Heart right ventricle (tissue), 16 donors: ENCODE measurements around the gene ZNF764. TPM values are rescaled to one million over a fixed set of nuclear protein-coding genes. Genes with fewer than 3 reads are reported as not detected.

Source experiments
- ATAC-seq, 8 donors: fragments of 200-7000 bp; cut with Tn5 transposase; one replicate each; pipeline ENCODE4 v1.9.1; 2020; ENCODE audit warnings: mild to moderate bottlenecking in 8 of 8, moderate library complexity in 8 of 8, moderate number of reproducible peaks in 1 of 8
- DNase-seq, 2 donors: peaks; one replicate each; pipeline ENCODE4 v3.0.0-alpha.2; 2020
- H3K27ac ChIP-seq, 10 donors: fragments of 200-600 bp; sonication (generic) in 2 of 10; one replicate each; pipeline versions ENCODE4 v1.5.0 to v1.8.0; 2020 to 2022; ENCODE audit warnings: mild to moderate bottlenecking in 3 of 10
- H3K27me3 ChIP-seq, 7 donors: fragments of 200-600 bp; one replicate each; pipeline ENCODE4 v1.8.0; 2021 to 2022; ENCODE audit warnings: mild to moderate bottlenecking in 2 of 7
- H3K36me3 ChIP-seq, 9 donors: fragments of 200-600 bp; sonication (generic) in 1 of 9; one replicate each; pipeline versions ENCODE4 v1.5.0 to v1.8.0; 2020 to 2022; ENCODE audit warnings: mild to moderate bottlenecking in 2 of 9
- H3K4me1 ChIP-seq, 9 donors: fragments of 200-600 bp; sonication (generic) in 1 of 9; one replicate each; pipeline versions ENCODE4 v1.5.0 to v1.8.0; 2020 to 2022; ENCODE audit warnings: mild to moderate bottlenecking in 4 of 9
- H3K4me3 ChIP-seq, 10 donors: fragments of 200-600 bp; sonication (generic) in 2 of 10; one replicate each; pipeline versions ENCODE4 v1.5.0 to v1.8.0; 2020 to 2022; ENCODE audit warnings: mild to moderate bottlenecking in 7 of 10, moderate library complexity in 2 of 10
- H3K9me3 ChIP-seq, 11 donors: fragments of 200-600 bp in 10 of 11; sonication (generic) in 2 of 11; one replicate each; pipeline versions ENCODE4 v1.5.0 to v1.8.0; 2013 to 2022; ENCODE audit warnings: mild to moderate bottlenecking in 2 of 11, control low read depth in 1 of 11, moderate library complexity in 1 of 11
- WGBS, 2 donors: extraction: QIAGEN DNeasy Blood & Tissue Kit; methylation state at CpG; one replicate each; pipeline ENCODE4 v1.1.7; 2013; ENCODE audit warnings: inconsistent platforms in 1 of 2; 5-methylcytosine and 5-hydroxymethylcytosine counted together
- intact Hi-C, 10 donors: fragments of 100-400 bp; cut with DNase I; formaldehyde crosslinking; loops; one replicate each; pipeline versions ENCODE4 v1.11.1 to v1.14.2; 2022
- polyA plus RNA-seq, 2 donors: library from polyadenylated mRNA; stranded (reverse); fragments of 200-250 nt; gene quantifications; one replicate each; pipeline ENCODE4 v1.2.3, GENCODE V29; 2013
- total RNA-seq, 10 donors: library from RNA; stranded (reverse); fragmentation: NEBNext Ultra II Directional in 3 of 10; extraction: Animal tissue kit (Norgen Biotek cat#: 25700) in 3 of 10; gene quantifications; one replicate each; pipeline versions ENCODE4 v1.2.1 to v1.2.4, GENCODE V29; 2021 to 2023
- TF ChIP-seq, protein P1 (sequence below), 9 donors: fragments of 200-600 bp; sonication (generic) in 2 of 9; IDR thresholded peaks; one replicate each; pipeline versions ENCODE4 v1.5.0 to v1.8.0; 2021 to 2022; ENCODE audit warnings: antibody characterized with exemption in 9 of 9, mild to moderate bottlenecking in 5 of 9, moderate library complexity in 1 of 9
- donor health status: Arrhythmogenic right ventricular cardiomyopathy.
- donor health status: ischemic (EF 13 %, LVEDD 7.1; RV severe dilation, severe dysfunction).
- donor health status: healthy with polysubstance abuse.
- donor health status: DM: no; HTN: yes; CAD: no.
- donor health status: DM: no; HTN: no; CAD: no.
- donor health status: ischemic (EF 25% LVEDD 6.9; RV normal size, moderate dysfunction).
- donor health status: ischemic (EF 25% LVEDD 5.7; RV mildly dilated, moderate dysfunction).
- donor health status: healthy.
- donor health status: DM: yes; HTN: yes; CAD: no.
- donor health status: Ischemic cardiomyopathy.
- donor health status: ischemic (EF 35%, LVEDD 5.7; RV mildly dilated, moderate dysfunction).
- donor health status: nonischemic (EF 11% LVEDD 7.7; RV severe dilation, severe dysfunction).
- donor health status: DM: yes; HTN: yes; CAD: no.
- donor health status: PGD.
- donor health status: ischemic (EF 29% LVEDD 5.4; RV normal size, mild dysfunction).
- donor health status: nonischemic (EF 23%, LVEDD 6.1; RV moderate dilation, normal function).

The ZNF764 gene
- total and polyA plus RNA-seq, 12 donors: 5.6 to 15.3 (median 10.3) TPM

DNA sequence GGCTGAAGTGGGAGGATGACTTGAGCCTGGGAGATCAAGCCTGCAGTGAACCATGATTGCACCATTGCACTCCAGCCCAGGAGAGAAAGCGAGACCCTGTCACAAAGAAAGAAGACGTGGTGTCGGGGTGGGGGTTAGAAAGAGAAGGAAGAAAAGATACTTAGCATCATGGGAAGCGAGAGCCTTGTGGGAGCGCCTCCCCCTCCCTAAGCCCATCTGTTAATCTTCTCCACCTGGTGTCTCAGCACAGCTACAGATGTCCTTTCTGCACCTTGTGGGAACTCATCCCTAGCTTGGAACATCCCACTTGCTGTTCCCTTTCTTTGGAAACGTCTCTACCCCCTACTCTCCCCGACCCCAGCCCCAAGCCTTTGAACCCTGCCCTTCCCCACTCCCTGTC lies 7.4 kb upstream of the ZNF764 start:
- Histone ChIP-seq H3K36me3 (peaks cover 0 to 13% (median 0%) of the 10 kb centered on the region in 9 donors), H3K4me3 (no peak overlapping the region), H3K27ac (no peak overlapping the region), H3K4me1 (peaks cover 5 to 47% (median 17%) of the 10 kb centered on the region in 9 donors), H3K9me3 (no peaks in the 10 kb centered on the region), H3K27me3 (no peaks in the 10 kb centered on the region)
- no peak for ATAC-seq
- TF ChIP-seq, protein P1, sequence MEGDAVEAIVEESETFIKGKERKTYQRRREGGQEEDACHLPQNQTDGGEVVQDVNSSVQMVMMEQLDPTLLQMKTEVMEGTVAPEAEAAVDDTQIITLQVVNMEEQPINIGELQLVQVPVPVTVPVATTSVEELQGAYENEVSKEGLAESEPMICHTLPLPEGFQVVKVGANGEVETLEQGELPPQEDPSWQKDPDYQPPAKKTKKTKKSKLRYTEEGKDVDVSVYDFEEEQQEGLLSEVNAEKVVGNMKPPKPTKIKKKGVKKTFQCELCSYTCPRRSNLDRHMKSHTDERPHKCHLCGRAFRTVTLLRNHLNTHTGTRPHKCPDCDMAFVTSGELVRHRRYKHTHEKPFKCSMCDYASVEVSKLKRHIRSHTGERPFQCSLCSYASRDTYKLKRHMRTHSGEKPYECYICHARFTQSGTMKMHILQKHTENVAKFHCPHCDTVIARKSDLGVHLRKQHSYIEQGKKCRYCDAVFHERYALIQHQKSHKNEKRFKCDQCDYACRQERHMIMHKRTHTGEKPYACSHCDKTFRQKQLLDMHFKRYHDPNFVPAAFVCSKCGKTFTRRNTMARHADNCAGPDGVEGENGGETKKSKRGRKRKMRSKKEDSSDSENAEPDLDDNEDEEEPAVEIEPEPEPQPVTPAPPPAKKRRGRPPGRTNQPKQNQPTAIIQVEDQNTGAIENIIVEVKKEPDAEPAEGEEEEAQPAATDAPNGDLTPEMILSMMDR (IDR thresholded peaks at IDR 0.05): no peak
- no peak for DNase-seq
- WGBS, 2 donors: 68 to 70% methylated on average over 7 of the region's 7 CpGs
- intact Hi-C loops: loop anchor here in 1 of 10 donors (10.0 kb wide), 1 partner anchor 131 kb away; the partner anchor contains the start of gene DCTPP1

DNA sequence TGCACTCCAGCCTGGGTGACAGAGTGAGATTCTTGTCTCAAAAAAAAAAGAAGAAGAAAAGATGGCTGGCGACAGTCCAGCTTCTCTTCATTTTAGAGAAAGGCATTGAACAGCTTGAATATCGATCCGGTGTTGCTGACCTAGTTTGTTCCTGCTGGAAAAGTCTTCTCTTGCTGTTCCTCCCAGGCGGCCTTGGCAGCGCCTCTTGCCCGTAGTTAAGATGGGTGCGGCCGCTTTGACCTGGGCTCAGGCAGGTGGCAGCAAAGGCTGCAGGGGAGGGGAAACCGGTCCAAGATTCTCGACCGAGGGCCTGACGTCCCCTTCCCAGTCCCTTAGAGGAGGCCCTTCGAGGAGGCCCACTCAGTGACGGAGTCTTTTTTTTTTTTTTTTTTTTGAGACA lies 3.8 kb upstream of the ZNF764 start:
- intact Hi-C loops: loop anchor here in 1 of 10 donors (10.0 kb wide), 1 partner anchor 127 kb away; the partner anchor contains the start of gene DCTPP1
- TF ChIP-seq, protein P1 (IDR thresholded peaks at IDR 0.05): no peak
- H3K27ac ChIP-seq: peak overlapping the region; percentile 48 to 92 (median 84)
- H3K36me3 ChIP-seq: no peaks in the 10 kb centered on the region
- WGBS, 2 donors: 95% methylated on average over 14 of the region's 14 CpGs
- H3K27me3 ChIP-seq: no peaks in the 10 kb centered on the region
- peak overlapping the region in 9 of 10 donors; percentile 41 to 68 (median 59) for H3K4me3 ChIP-seq
- H3K4me1 ChIP-seq: peaks cover 0 to 36% (median 16%) of the 10 kb centered on the region in 9 donors
- H3K9me3 ChIP-seq: no peaks in the 10 kb centered on the region
- ATAC-seq (no peak), DNase-seq (no peak)

DNA sequence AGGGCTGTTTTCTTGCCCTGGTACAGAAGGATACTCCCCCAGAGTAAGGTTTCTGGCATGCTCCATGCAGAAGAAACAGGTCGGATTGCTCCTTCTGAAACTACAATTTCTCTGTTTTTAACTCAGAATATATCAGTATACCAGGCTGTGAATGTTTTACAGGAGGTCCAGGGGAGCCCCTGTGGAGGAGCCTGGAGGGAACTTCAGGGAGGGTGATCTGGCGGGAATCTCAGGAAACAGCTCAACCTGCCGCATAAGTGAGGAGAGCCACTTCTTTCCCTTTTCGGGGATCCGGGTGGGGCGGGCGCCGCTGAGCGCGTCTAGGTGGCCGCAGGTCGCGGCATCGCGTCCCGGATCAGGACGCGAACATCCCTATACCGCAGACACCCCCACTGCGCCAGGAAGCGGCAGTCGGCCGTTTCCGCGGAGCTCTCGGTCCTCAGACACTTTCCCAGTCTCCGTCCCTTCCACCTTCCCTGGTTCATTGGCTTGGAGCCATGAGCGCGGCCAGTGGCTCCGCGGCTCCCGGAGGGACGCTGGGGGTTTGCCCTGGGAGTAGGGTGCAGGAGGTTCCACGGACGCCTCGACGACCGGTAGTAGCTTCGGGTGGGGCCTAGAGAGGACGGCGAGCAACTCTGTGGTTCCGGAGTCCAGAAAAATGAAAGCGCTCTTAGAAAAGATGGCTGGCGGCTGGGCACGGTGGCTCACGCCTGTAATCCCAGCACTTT lies 3.1 kb upstream of the ZNF764 start:
- H3K27ac ChIP-seq: peak overlapping the region; percentile 48 to 92 (median 84)
- WGBS, 2 donors: 11 to 20% methylated on average over 46 of the region's 46 CpGs

DNA sequence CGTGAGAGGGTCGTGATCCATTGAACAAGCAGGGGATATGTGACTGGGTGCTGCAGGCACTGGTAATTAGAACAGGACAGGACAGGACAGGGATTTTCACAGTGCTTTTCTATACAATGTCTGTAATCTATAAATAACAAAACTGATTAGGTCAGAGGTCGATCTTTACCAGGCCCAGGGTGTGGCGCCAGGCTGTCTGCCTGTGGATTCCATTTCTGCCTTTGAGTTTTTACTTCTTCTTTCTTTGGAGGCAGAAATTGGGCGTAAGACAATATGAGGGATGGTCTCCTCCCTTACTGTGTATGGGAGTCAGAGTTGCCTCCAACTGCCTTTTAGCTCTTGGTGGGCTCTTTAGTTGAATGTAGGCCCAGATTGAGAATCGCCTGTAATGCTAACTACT lies 1.5 kb upstream of the ZNF764 start:
- H3K36me3 ChIP-seq: peaks cover 0 to 21% (median 12%) of the 10 kb centered on the region in 9 donors
- peak overlapping the region in 1 of 10 donors; percentile 56 for H3K27ac ChIP-seq
- ATAC-seq: no peak
- no peak for DNase-seq
- WGBS, 2 donors: 88 to 94% methylated on average over 6 of the region's 6 CpGs
- H3K27me3 ChIP-seq: no peaks in the 10 kb centered on the region
- TF ChIP-seq, protein P1 (IDR thresholded peaks at IDR 0.05): no peak
- H3K4me3 ChIP-seq: no peak overlapping the region
- intact Hi-C loops: loop anchor here in 4 of 10 donors (1.0 to 10.0 kb wide), 5 partner anchors 11 to 125 kb away; partner anchors contain the start of genes ZNF747 (in 2 of the 4), DCTPP1 (in 1 of the 4), ZNF768 (in 1 of the 4) and ZNF785 (in 1 of the 4)
- no peaks in the 10 kb centered on the region for H3K9me3 ChIP-seq
- H3K4me1 ChIP-seq: peaks cover 0 to 49% (median 32%) of the 10 kb centered on the region in 9 donors

More for the DNA sequence above, 3.1 kb upstream of the ZNF764 start:
- Histone ChIP-seq H3K4me3 (peak overlapping the region; percentile 7 to 68 (median 56)), H3K9me3 (no peaks in the 10 kb centered on the region), H3K36me3 (peaks cover 0 to 5% (median 0%) of the 10 kb centered on the region in 9 donors), H3K4me1 (peaks cover 0 to 43% (median 23%) of the 10 kb centered on the region in 9 donors), H3K27me3 (no peaks in the 10 kb centered on the region)
- ATAC-seq (peak in 2 of 8 donors; percentile 1 to 12), DNase-seq (peak; percentile 43 to 63)
- intact Hi-C loops: loop anchor here in 2 of 10 donors (2.0 to 10.0 kb wide), 2 partner anchors 24 to 126 kb away; partner anchors contain the start of genes DCTPP1 (in 1 of the 2) and ZNF785 (in 1 of the 2)
- TF ChIP-seq, protein P1 (IDR thresholded peaks at IDR 0.05): no peak
